GM12875 (cell line): Measurements from ENCODE around the gene ZNF135.

Source experiments
- H3K4me3 ChIP-seq: one replicate; pipeline ENCODE4 v1.5.1; 2011; ENCODE audit warnings: low read depth, low read length, control low read depth
- TF ChIP-seq, protein P1 (sequence below): IDR thresholded peaks from 2 replicates; pipeline ENCODE4 v1.5.1; 2011; ENCODE audit warnings: low read depth, mild to moderate bottlenecking, control low read depth, inconsistent platforms, low read length, moderate library complexity, borderline replicate concordance; ENCODE audit not compliant: insufficient read depth

Gene ZNF135

DNA sequence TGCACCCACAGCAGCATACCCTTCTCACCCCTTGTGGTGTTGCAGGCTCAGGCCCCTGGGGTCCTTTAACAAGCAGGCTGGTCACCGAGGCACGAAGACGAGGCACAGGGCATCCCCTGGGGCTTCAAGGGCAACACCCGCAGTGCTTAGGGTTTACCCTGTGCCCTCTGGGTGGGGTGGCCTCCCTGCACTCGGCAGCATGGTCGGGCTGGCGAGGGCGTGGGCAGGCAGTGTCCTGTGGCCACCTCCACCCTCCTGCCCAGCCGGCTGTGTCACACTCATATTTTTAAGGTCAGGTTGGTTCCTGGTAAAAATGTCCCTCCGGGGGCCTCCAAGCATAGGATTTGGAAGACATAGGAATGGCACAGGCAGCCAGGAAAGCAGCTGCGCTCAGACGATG lies 11.4 kb upstream of the ZNF135 start:
- TF ChIP-seq, protein P1, sequence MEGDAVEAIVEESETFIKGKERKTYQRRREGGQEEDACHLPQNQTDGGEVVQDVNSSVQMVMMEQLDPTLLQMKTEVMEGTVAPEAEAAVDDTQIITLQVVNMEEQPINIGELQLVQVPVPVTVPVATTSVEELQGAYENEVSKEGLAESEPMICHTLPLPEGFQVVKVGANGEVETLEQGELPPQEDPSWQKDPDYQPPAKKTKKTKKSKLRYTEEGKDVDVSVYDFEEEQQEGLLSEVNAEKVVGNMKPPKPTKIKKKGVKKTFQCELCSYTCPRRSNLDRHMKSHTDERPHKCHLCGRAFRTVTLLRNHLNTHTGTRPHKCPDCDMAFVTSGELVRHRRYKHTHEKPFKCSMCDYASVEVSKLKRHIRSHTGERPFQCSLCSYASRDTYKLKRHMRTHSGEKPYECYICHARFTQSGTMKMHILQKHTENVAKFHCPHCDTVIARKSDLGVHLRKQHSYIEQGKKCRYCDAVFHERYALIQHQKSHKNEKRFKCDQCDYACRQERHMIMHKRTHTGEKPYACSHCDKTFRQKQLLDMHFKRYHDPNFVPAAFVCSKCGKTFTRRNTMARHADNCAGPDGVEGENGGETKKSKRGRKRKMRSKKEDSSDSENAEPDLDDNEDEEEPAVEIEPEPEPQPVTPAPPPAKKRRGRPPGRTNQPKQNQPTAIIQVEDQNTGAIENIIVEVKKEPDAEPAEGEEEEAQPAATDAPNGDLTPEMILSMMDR, result no peak
- no peak overlapping the region for H3K4me3 ChIP-seq

DNA sequence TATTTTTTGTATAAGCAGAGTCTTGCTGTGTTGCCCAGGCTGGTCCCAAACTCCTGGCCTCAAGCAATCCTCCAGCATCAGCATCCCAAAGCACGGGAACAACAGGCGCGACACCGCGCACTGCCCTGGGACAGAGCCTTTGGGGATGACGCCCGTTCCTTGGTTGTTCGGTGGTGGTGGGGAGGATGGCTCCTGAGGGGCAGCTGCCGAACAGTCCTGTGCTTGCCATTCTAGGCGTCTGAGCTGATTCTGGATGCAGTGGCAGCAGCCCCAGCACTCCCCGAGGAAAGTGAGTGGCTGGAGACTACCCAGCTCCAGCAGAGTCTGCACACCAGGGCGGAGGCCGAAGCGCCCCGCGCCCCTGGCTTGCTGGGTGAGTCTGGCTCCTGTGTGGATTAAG lies 6.8 kb upstream of the ZNF135 start:
- no peak overlapping the region for H3K4me3 ChIP-seq
- TF ChIP-seq, protein P1, result no peak

DNA sequence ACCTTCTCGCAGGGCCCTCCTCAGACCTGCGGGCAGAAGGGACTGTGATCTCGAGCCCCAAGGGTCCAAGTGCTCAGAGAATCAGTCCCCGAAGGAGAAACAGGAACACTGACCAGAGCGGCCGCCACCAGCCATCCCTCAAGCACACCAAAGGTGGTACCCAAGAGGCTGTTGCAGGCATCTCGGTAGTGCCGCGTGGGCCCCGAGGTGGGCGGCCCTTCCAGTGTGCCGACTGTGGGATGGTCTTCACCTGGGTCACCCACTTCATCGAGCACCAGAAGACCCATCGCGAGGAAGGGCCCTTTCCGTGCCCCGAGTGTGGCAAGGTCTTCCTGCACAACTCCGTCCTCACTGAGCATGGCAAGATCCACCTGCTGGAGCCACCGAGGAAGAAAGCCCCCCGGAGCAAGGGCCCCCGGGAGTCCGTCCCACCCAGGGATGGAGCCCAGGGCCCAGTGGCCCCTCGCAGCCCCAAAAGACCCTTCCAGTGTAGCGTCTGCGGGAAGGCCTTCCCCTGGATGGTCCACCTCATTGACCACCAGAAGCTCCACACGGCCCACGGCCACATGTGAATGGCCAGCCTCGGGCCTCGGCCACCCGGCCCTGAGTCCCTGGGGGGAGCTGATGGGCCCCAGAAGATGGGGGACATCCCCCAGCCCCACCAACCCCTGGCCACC lies 5.5 kb upstream of the ZNF135 start:
- TF ChIP-seq, protein P1, result no peak
- H3K4me3 ChIP-seq, result no peak overlapping the region

DNA sequence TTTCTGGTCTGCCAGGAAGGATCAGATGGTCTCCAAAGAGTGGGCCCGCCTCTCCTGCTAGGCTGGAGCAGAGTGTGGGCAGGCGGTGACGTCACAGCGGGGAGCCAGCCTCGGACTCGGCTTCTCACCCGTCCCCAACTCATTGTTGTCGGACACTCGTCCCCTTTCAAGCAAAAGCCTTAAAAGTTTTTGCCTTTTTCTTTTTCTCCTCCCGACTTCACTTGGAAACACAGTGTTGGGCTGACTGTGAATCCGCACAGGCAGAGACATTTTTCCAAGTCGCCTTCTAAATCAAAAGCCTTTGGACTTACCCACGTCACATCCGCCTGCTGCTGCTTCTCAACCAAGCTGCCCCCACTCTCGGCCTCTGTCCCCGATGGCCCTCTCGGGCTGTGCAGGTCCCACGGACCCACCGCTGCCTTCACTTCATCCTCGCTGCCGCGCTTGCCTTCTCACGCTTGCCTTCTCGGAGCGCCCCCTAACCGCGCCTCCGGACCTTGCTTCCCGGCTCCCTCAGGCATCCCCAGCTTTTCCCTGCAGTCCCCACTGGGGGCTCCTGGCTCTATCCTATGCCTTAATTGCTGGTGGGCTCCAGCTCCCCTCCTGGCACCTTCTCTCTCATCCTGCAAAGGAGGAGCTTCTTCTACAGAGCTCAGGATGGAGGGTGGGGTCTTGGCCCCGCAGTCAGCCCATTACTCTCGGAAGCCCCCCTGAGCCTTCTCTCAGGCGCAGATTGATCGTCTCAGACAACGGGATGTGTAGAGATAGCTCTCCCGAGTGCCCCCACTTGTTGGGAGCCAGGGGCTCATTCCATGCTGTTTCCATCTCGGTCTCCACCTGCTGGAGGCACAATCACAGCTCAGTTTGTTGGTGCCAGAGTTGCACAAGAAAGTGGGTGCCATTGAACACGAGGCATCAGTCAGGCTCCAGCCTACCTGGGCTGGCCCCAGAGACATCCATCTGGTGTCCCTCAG lies 3.9 kb upstream of the ZNF135 start:
- H3K4me3 ChIP-seq, result no peak overlapping the region
- TF ChIP-seq, protein P1, result no peak

DNA sequence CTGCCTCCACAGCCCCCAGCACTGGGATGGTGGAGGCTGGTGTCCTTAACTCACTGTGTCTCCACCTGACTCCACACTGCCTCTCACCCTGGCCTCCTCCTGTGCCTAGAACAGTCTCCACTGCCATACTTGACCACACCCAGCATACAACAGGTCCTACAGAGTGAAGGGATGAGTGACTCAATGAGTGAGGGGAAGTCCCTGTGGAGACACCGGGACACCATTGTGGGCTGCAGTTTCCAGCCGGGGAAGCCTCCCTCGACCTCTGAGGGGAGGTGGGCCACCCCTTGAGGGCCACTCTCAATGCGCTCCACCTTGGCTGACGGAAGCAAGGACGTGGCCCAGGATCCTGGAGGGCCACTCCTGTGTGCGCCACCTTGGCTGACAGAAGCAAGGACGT lies 2.8 kb upstream of the ZNF135 start:
- TF ChIP-seq, protein P1, result no peak
- H3K4me3 ChIP-seq, result no peak overlapping the region

DNA sequence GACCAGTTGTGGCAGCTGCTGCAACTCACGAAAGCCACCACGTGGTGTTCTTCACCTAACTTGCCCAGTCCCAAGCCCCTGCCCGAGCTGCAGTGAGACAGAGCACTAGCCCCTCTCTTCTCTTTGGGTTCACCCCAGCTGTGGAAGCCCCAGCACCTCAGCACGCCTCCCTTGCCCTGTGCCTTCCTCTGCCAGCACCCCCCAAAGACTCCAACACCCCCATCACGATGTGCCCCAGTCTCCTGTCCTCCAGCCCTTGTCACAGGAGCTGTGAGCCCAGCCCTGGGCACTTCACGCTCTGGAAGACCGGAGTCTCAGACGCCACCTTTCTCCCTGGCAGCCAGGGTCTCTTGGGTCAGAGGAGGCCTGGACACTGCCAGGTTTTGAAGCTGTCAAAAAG lies 2.2 kb upstream of the ZNF135 start:
- H3K4me3 ChIP-seq, result no peak overlapping the region
- TF ChIP-seq, protein P1, result no peak
